DMS79 treated with DMSO at 0.1 percent for 48 hours (cell line): ENCODE results near the gene ATP9A.
"Not testable (repeated sequence)": the region's sequence is repeated elsewhere in the genome, so short reads cannot be mapped to it uniquely, and the experiment has no call there.

Experiments used
- DNase-seq: peaks from one replicate; lab custom pipeline; 2025; lab: John Stamatoyannopoulos, UW

The ATP9A gene

DNA sequence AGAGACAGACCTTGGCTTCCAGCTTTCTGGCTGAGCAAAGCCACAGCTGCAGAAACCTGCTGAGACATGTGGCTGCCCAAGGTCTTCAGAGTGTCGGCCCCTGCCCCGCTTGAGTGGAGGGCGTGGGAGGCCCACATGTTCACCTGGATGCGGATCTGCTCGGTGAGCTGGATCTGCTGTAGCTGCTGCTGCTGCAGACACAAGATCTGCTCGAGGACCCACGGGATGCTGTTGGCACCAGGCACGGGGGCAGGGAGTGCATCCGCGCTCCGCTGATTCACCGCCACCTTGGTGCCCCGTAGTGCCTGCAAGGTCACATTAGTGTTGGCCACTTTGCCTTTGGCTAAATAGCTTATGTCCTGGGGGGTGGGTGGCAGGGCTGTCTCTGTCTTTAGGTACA lies 23.4 kb upstream of the ATP9A start:
- no peak for DNase-seq

DNA sequence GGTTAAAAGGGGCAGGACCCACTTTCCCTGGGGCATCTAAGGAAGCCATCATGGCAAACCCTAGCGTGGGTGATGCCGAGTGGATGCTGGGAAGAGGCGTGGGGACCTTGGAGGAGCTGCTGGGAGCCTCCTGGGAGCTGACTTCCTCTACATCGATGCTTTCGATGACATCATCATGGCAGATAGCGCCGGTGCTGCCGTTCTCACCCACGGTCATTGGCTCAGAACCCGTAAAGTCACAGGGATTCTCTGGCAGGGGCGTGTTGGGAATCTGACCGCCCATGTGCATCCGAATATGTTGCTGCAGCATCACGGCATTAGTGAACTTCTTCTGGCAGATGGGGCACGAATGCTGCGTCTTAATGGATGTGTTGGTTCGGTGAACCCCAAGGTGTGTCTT lies 22.1 kb upstream of the ATP9A start:
- DNase-seq: no peak

DNA sequence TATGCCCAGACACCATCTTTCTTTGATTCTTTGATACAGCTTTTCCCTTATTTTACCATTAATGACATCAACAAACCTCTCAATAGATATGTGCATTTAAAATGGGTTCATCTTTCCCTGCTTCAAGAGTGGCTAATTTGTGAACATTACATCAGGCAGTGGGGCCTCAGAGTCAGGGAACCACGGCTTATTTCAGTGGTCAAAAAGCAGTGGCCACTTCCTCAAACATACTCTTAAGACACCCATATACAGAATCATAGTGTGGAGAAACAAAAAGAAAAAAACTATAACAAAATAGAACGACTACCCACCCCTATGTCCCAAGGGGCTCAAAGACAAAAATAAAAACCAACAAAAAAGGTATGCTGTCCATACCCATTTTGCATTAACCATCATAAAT lies 21.2 kb upstream of the ATP9A start:
- no peak for DNase-seq

DNA sequence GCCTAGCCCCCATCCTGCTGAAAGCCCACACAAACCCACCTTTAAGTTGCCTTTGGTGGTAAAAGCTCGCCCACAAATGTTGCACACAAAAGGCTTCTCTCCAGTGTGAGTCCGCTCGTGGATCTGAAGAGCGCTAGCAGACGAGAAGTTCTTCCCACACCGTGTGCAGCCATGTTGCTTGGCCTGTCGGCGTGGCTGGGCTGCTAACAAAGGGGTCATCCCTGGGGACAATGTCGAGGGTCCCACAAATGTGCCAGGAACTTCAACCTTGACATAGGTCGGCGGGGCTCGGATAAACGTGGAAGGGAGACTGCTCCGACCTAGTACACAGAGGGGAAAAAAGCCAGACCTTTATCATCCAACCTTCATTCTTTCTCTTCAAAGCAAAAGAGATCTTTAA lies 20.6 kb upstream of the ATP9A start:
- DNase-seq: no peak

DNA sequence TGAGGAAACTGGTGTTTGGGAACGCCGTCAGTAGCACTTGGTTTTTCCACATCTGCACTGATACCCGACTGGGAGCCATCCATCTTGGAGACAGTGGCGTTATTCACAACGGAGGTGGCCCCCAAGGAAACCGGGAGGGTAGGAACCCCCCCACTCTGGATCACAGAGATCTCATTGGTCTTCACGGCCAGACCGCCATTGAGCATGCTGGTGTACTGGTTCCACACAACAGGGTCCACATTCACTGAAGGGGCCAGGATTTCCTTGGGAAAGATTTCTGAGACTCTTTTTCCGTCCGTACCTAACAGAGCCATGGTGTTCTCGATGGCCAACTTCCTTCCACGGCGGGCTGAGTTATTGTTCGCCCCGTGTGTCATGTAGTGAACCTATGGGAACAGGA lies 16.1 kb upstream of the ATP9A start:
- no peak for DNase-seq

DNA sequence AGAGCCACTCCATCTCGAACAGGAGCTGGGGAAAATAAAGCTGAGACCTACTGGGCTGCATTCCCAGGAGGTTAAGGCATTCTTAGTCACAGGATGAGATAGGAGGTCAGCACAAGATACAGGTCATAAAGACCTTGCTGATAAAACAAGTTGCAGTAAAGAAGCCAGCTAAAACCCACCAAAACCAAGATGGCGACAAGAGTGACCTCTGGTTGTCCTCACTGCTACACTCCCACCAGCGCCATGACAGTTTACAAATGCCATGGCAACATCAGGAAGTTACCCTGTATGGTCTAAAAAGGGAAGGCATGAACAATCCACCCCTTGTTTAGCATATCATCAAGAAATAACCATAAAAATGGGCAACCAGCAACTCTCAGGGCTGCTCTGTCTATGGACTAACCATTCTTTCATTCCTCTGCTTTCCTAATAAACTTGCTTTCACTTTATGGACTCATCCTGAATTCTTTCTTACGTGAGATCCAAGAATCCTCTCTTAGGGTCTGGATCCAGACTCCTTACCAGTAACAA lies 10.1 kb upstream of the ATP9A start:
- not testable (repeated sequence) for DNase-seq

DNA sequence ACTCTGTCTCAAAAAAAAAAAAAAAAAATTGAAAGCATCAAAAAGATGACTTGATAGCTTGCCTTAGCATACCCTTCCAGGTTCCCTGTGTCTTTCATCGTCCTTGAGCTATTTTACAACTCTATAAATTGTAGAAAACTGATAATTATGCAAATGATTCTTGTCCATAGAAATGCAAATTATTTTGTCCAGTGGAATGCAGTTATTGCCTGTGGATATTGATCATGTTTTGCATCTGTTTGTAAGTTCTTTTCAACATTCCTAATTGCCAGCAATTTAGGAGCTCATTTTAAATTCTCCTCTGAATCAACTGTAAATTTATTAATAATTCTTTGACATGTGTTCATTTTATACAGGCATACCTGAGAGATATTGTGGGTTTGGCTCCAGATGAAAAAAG lies 7.1 kb upstream of the ATP9A start:
- no peak for DNase-seq

DNA sequence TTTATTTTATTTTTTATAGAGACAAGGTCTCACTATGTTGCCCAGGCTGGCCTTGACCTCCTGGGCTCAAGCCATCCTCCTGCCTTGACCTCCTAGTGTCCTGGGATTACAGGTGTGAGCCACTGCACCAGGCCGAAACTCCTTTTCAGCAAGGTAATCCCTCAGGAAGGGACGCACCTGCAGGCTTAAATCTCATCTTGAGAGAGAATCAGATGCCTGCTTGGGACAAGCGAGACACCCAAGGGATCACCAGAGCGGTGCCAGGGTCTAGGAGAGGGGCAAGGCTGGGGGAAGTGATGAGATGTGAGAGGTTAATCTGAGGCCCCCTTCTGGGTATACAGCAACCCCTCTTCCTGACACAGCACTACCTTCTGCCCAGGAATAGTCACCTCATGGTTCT lies 4.0 kb upstream of the ATP9A start:
- no peak for DNase-seq

DNA sequence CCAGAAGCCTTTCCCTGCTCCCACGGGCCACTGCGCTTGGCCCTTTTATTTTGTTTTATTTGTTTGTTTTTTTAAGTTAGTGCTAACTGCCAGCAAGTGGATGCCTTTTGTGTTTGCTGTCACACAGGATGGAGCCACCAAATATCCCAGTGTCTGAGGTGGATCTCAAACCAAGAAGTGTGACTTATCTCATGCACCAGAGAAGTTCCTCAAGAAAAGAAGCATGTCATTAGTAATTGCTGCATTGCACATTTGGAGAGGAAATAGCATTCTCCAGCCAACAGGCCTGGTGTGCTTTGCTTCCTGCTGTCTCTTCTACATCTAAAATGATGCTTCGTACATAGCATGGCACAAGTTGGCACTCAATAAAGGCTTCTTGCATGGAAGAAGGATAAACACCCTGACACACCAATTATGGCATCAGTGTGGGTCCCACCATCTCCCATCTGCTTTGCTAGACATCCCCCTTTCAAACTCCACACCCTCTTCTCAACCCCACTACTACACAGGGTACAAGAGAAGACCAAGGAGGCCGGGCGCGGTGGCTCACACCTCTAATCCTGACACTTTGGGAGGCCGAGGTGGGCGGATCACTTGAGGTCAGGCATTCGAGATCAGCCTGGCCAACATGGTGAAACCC lies 1.9 kb upstream of the ATP9A start:
- no peak for DNase-seq

DNA sequence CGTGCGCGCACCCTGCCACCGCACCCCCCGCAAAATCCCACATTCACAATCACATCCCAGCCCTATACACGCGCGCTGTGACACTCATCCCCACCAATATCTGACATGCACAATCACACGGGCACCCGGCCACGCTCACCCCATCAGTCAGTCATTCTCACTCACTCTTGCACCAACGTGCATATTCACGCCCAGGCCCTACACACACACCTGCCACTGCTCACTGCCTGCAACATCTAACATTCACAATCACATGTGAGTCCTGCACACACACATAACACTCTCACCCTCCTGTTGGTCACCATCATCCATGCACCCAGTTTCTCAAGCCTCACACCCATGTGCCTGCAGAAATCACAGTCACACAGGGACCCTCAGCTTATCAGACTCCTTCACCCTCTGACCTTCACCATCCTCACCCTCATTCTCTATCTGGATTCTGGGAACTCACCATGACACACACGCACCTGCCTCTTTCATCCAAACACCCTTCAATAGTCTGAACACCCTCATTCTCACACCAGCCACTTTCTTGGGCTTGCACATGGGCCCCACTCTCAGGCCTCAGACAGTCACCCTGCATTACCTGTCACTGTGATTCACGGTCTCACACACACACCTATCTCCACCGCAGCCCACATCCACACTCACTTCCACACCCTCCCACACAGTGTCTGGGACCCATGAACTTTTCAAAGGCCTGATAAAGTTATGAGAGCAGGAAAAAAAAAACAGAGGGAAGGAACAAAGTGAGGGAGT lies 748 bp upstream of the ATP9A start:
- peak; percentile 20 for DNase-seq

DNA sequence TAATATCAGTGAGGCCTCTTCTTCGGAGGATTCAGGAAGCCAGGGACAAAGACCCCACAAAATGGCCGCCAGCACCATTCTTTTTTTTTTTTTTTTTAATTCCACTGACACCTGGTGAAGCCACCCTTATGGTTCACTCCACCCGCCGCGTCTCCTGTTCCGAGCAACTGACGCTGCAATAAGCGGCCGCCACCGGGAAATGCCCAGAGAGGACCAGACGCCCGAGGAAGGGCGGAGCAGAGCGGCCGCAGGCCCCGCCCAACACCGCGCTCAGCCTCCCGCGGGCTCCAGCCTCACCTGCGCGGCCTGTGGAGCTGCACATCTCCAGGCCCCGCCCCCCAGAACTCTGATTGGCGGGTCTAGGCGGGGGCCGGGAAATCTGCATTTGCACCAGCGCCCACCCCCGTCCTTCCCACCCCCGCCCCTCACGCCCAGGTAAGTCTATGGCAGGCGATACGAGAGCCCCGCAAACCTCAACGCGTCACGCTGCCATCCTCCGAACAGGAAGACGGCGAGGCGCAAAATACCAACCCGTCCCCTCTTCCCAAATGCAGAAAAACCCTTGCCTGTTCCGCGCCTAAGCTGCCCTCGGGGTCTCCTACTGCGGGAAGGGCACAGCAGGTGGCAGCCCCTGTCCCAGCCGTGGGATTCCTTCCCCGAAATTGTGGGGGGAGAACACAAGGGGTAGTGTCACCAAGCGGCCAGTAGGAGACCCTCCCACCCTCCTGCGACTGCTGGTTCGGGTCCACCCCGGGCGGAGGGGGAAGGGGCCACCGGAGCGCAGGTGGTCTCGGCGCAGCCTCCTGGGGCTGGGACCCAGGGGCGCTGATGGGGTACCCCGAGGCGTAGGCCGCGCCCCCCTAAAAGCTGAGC lies 960 bp downstream of the ATP9A start:
- DNase-seq: peak; percentile 95

DNA sequence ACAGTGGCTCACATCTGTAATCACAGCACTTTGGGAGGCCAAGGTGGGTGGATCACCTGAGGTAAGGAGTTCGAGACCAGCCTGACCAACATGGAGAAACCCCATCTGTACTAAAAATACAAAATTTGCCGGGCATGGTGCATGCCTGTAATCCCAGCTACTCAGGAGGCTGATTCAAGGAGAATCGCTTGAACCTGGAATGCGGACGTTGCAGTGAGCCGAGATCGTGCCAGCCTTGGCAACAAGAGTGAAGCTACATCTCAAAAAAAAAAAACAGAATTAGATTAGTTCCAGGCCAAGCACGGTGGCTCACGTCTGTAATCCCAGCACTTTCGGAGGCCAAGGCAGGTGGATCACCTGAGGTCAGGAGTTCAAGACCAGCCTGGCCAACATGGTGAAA lies 2.8 kb downstream of the ATP9A start:
- DNase-seq: not testable (repeated sequence)

DNA sequence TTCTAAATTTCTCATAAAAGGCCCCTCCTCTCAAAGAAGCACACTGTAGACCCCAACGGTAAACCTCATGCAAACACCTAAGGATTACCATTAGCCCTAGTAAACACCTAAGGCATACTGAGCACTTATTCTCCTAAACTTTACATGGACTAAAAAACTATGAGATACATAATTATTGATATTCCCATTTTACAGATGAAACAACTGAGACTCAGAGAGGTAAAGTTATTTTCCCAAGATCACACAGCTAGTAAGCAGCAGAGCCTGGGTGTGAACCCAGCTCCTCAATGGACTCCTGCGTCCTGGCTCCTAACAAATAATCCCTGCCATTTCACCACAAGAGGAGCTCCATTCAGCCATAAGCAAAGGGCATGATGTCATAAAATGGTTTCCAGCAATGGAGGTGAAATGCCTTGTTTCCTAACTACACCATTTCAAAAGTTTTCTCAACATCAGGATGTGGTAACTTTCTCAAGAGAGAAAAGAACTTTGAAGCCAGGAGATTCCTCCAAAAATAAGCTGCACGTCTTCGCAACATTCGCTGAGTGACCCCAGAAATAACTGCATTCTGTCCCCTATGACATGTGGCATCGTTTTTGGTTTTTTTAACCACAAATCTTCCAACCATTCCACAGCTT lies 4.1 kb downstream of the ATP9A start:
- DNase-seq: no peak

DNA sequence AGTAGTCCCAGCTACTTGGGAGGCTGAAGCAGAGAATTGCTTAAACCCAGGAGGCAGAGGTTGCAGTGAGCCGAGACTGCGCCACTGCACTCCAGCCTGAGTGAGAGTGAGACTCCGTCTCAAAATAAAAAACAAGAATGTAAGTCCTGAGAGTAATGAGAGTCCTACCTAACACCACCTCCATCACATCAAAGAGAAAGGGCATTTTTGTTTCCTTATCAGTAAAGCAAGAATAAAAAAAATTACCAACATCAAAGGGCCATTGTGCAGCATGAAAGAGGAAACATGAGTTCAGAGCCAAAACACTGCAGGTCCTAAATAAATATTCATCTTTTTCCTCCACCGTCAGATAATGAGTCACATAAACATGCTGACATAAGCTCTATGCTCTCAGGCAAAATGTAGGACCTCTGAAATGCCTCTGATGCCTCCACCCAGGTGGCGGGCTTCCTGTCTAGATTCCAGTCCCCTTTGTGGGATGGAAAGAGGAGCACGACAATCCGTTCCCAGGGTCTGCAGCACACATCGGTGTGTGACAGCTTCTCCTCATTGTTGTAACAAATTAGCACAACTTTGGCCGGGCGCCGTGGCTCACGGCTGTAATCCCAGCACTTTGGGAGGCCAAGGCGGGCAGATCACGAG lies 7.2 kb downstream of the ATP9A start:
- DNase-seq: no peak

DNA sequence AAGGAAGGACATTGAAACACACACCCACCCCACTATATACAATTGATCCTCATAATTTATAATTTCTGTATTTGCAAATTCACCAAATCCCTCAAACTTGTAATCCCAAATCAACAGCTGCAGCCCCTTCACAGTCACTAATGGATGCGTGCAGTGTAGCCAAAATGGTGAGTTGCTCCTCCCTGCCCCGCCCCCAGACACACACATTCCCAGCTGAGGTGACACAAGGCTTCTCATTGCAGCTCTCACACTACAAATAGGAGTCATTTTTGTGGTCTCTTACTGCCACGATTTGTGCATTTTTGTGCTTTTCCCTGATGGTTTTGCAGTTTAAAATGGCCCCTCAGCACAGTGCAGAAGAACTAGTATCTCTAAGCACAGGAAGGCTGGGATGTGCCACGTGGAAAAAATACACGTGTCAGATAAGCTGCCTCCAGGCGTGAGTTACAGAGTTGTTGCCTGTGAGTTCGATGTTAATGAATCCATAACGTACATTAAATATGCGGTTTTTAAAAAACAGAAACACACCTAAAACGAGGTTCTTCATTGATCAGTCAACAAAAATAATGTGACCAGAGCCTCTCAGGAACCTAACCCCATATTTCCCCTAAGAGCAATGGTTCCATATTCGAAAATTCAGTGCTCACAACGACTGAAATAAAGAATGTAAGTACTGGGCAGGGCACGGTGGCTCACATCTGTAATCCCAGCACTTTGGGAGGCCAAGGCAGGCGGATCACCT lies 8.2 kb downstream of the ATP9A start:
- DNase-seq: no peak

DNA sequence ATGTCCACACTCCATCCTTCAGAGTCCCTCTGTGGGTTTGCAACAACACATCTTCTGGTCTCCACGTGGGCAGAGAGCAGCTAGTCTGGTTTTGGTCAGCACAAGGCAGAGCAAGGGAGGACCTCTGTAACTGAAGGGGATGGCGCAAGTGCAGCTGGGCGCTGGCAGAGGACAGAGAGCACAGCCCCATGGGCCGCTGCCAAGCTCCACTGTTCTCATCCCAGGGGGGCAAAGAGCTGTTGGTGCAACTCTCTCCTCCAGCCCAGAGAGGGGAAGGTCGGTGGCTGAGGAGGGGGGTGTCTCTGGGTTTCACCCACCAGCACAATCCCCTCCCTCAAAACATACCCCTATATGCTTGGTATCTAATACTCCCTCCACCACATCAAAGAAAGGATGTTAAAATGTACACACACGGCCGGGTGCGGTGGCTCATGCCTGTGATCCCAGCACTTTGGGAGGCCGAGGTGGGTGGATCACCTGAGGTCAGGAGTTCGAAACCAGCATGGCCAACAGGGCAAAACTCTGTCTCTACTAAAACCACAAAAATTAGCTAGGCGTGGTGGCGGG lies 9.1 kb downstream of the ATP9A start:
- DNase-seq: no peak

DNA sequence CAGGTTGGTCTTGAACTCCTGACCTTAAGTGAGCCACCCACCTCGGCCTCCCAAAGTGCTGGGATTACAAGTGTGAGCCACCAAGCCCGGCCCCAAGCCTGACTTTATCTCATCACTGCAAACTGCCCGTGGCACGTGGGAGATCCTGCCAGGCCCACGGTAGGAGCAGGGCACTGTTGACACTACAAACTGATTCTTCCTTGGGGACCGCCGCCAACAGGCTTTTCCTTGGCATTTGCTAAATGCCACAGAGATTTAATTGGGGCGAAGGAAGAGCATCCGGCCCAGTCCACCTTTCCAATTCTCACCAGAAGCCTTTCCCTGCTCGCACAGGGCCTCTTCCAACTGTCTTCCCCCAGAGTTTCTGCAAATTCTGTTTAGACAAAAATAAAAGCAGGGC lies 11.0 kb downstream of the ATP9A start:
- no peak for DNase-seq

DNA sequence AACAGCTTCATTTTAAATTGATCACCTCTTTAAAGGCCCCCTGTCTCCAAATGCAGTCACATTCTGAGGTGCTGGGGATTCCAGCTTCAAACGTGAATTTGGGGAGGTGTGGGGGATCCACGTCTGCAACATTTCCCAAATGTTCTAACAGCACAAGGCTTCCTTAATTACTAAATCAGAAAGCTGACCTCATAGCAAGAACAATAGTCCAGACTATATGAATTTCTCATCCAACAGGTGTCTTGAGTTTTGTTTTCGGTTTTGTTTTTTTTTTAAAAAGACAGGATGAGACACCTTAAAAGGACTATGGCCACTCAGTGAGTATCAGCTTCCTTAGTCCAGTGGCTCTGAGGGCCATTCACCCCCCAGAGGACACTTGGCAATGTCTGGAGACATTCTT lies 11.5 kb downstream of the ATP9A start:
- DNase-seq: no peak

DNA sequence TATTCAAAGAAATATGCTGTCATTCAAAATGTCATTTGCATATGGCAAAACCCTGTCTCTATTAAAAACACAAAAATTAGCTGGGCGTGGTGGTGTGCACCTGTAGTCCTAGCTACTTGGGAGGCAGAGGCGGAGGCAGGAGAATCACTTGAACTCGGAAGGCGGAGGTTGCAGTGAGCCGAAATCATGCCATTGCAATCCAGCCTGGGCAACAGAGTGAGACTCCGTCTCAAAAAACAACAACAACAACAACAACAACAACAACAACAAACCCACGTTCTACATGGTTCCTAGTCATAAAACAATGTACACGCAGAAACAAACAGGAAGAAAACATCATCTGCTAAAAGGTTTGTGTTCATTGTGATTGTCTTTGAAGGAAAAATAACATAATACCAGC lies 15.0 kb downstream of the ATP9A start:
- DNase-seq: not testable (repeated sequence)

DNA sequence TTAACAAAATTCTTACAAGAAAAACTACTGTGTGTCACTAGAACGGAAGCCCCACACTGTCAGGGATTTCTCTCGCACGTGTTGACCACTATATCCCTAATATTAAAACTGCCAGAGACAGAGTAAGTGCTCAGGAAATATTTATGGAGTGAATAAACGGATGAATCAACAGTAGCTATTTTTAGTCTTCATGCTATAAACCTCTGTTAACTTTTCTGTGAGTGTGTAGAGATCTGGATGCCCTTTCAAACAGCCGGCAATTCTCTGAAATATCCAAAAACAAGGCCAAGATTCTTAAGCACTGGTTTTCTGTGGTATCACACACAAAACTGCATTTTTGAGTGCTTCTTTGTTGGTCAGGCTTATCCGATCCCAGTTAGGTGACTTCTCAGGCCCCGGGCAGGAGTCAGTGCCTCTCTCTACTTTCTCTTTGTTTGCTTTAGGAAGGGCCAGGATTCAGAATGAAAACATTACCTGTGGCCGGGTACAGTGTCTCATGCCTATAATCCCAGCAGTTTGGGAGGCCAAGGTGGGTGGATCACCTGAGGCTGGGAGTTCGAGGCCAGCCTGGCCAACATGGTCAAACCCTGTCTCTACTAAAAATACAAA lies 15.7 kb downstream of the ATP9A start:
- no peak for DNase-seq
